ENCODE data around the gene VDAC2.
A peak's percentile ranks its signal among the peaks of the same experiment; 100 is the strongest.

Gene VDAC2

DNA sequence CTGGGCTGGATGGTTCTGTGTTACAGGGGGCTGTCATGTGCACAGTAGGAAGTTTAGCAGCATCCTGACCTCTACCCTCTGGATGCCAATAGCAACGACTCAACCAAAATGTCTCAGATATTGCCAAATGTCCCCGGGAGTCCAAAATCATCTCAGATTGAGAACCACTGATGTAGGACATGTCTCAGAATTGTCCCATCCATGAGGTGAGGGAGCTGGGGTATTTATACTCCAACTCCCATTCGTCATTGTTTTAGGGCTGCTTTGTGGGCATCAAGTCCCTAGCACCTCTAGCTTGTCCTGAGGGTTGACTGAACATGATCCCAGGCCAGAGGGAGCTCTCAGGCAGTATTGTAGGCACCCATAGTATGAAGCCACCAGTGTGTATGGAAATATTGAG is 50.4 kb downstream of the VDAC2 start:
- DNase-seq (ENCODE audit: insufficient read length, low spot score) (no peak), FAIRE-seq (no peak)

DNA sequence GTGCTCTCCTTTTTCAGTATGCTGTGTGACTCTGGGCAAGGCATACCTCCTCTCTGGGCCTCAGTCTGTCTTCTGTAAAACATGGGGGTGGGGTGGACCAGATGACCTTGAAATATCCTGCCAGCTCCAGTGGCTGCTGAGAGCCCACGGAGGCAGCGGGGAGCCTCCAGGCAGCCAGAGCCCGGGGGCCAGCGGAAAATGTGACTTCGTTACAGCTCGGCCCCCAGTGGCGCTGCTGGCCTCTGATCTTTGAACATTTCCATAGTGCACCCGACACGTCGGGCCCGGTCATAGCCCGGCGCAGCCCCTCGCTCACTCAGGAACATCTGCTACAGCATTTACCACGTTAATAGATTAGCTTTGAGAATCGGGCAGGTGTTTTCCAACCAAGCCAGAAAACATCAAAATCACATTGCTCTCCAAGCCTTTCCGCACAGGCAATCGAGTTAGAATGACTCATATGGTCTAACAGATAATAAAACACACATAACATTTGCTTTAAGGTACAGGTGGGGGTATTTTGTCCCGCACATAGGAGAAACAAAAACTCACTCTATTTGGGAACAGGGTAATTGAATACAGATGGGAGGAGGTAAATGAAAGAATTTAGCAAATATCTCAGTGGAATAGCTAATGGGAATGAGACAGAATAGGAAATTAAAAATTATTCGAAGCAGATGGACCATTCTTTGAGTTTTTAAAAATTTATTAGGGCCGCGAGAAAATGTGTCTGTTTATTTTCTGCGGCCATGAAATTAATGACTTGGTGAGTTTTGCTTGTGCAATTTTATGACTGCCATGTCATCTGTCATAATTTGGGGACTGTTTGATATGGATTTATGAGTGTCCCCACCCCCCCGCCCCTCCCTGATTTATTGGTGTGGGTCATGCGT is 51.5 kb downstream of the VDAC2 start:
- FAIRE-seq: no peak
- DNase-seq (ENCODE audit: insufficient read length, low spot score): no peak
- TF ChIP-seq, protein P1, sequence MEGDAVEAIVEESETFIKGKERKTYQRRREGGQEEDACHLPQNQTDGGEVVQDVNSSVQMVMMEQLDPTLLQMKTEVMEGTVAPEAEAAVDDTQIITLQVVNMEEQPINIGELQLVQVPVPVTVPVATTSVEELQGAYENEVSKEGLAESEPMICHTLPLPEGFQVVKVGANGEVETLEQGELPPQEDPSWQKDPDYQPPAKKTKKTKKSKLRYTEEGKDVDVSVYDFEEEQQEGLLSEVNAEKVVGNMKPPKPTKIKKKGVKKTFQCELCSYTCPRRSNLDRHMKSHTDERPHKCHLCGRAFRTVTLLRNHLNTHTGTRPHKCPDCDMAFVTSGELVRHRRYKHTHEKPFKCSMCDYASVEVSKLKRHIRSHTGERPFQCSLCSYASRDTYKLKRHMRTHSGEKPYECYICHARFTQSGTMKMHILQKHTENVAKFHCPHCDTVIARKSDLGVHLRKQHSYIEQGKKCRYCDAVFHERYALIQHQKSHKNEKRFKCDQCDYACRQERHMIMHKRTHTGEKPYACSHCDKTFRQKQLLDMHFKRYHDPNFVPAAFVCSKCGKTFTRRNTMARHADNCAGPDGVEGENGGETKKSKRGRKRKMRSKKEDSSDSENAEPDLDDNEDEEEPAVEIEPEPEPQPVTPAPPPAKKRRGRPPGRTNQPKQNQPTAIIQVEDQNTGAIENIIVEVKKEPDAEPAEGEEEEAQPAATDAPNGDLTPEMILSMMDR (IDR thresholded peaks at IDR 0.05; ENCODE audit: insufficient read depth, missing control alignments): no peak

More for the DNA sequence above, 50.4 kb downstream of the VDAC2 start:
- TF ChIP-seq, protein P1 (IDR thresholded peaks at IDR 0.05; ENCODE audit: insufficient read depth, missing control alignments): no peak

DNA sequence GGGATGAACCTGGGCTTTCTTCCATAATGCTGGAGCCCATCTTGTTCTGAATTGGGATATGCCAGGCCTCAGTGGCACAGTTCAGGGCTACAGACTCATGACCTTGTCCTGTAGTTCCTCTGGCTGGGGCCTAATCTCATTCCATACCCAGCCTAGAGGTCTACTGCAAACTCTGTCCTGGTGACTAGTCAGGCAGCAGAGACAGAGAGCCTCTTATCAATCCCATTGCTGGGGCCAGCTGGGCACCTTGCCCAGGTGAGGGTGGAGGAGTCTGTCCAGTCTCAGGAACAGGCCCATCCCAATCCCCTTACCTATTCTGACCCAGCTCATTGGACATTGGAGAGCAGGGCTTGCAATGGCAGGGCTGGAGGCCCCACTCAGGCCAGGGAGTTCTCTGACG is 53.2 kb downstream of the VDAC2 start:
- DNase-seq (ENCODE audit: insufficient read length, low spot score) (no peak), FAIRE-seq (no peak)
- TF ChIP-seq, protein P1 (IDR thresholded peaks at IDR 0.05; ENCODE audit: insufficient read depth, missing control alignments): no peak

DNA sequence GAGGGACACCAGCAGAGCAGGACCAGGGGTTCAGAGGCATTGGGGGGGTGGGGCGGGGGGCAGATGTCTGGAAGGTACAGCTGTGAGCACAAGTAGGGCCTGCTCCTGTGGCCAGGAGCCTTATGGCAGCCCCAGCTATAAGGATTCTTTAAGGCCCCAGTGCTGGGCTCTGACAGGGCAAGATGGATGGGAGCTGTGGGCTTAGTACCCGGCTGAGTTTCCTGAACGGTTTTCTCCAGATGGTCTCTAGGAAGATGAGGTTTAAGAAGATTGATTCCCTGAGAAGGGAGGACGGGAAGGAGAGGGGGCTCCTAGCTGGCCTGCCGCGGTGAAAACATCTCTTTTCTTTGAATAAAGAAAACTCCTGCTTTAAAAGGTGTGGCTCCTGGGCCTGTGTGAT is 55.3 kb downstream of the VDAC2 start:
- TF ChIP-seq, protein P1 (IDR thresholded peaks at IDR 0.05; ENCODE audit: insufficient read depth, missing control alignments): no peak
- DNase-seq (ENCODE audit: insufficient read length, low spot score) (peak; percentile 81), FAIRE-seq (no peak)

DNA sequence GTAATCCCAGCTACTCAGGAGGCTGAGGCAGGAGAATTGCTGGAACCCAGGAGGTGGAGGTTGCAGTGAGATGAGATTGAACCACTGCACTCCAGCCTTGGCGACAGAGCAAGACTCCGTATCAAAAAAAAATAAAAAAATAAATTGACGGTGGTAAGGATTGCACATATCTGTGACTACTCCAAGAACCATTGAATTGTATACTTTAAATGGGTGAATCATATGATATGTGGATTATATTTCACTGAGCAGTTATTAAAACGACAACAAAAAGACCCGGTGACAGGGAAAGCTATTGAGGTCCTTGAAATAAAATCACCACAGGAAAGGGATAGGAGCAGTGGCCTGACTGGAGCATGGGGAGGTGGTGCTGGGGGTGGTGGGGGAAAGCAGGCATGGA is 56.3 kb downstream of the VDAC2 start:
- FAIRE-seq (no peak), DNase-seq (ENCODE audit: insufficient read length, low spot score) (no peak)
- TF ChIP-seq, protein P1 (IDR thresholded peaks at IDR 0.05; ENCODE audit: insufficient read depth, missing control alignments): no peak

DNA sequence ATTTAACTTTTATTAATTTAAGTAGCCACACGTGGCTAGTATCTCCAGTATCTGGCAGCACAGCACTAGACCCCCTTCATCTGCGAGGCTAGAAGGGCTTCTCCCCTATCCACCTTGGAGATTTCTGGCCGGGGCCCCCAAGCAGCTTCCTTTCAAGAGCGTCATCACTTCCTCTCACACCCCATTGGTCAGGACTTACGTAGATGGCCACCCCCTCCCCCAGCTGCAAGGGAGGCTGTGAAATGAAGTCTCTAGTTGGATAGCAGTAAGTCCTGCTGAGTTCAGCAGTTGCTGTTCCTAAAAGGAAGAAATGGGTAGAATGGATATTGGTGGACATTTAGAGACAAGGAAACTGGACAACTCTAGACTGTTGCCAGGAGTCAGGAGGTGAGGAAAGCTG is 59.0 kb downstream of the VDAC2 start:
- TF ChIP-seq, protein P1 (IDR thresholded peaks at IDR 0.05; ENCODE audit: insufficient read depth, missing control alignments): no peak
- DNase-seq (ENCODE audit: insufficient read length, low spot score): no peak
- no peak for FAIRE-seq

DNA sequence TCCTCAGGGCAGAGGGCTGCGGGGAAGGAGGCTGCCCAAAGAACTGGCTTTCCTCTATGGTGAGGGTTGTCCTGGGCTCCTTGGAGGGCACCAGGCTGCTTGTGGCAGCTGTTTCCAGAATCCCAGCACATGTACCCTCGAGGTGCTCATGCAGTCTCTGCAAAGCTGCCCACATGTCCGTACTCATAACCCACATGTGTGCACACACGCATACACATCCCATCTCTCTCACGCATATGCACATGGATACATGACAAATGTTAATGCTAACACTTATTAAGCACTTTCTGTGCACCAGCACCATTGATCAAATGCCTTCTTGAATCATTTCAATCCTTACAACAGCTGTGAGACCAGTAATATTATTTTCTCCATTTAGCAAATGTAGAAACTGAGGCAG is 61.5 kb downstream of the VDAC2 start:
- DNase-seq (ENCODE audit: insufficient read length, low spot score) (no peak), FAIRE-seq (no peak)
- TF ChIP-seq, protein P1 (IDR thresholded peaks at IDR 0.05; ENCODE audit: insufficient read depth, missing control alignments): no peak

Data from D721Med (cell line).